Stimulated activated CD4-positive, alpha-beta T cell treated with anti-CD3 and anti-CD28 coated beads, TNF-alpha, amount 100 ng/mL, for 48 hours (primary cell): ENCODE measurements around the gene PRRT3.

ENCODE experiments used
- DNase-seq, 3 donors: peaks; one replicate each; pipeline ENCODE4 v3.0.0-alpha.2; 2020; ENCODE audit warnings: low read depth in 3 of 3

Gene PRRT3

GRCh38 chr3:9951962-9952805 is at the start of gene PRRT3:
Gene PRRT3, minus strand, starts transcription at chr3:9952408. Its CDS starts 2,293 bp downstream, at chr3:9950115.
- DNase-seq, result peak; percentile 32 to 49 (median 34)

- DNase-seq, result no peak
Measured at GRCh38 chr3:10000686-10001085, 48.5 kb upstream of the PRRT3 start.

GRCh38 chr3:9994086-9994844 is 42.1 kb upstream of the PRRT3 start:
- no peak for DNase-seq

- no peak for DNase-seq
Measured at GRCh38 chr3:9986230-9986725, 34.1 kb upstream of the PRRT3 start.

GRCh38 chr3:9980251-9980650 is 28.0 kb upstream of the PRRT3 start:
- DNase-seq, result no peak

GRCh38 chr3:9978710-9979305 is 26.6 kb upstream of the PRRT3 start:
- DNase-seq, result no peak

- peak in 1 of 3 donors; percentile 26 for DNase-seq
Measured at GRCh38 chr3:9976721-9977709, 24.8 kb upstream of the PRRT3 start.

- no peak for DNase-seq
Measured at GRCh38 chr3:9970020-9970652, 17.9 kb upstream of the PRRT3 start.

GRCh38 chr3:9969632-9970019 is 17.4 kb upstream of the PRRT3 start:
- DNase-seq, result no peak

GRCh38 chr3:9966841-9967240 is 14.6 kb upstream of the PRRT3 start:
- DNase-seq, result no peak

GRCh38 chr3:9965200-9965875 is 13.1 kb upstream of the PRRT3 start:
- DNase-seq, result no peak

- no peak for DNase-seq
Measured at GRCh38 chr3:9957214-9957613, 5.0 kb upstream of the PRRT3 start.

GRCh38 chr3:9955611-9956352 is 3.6 kb upstream of the PRRT3 start:
- no peak for DNase-seq

GRCh38 chr3:9955067-9955502 is 2.9 kb upstream of the PRRT3 start:
- DNase-seq, result no peak

GRCh38 chr3:9951598-9951961 is 628 bp downstream of the PRRT3 start:
- no peak for DNase-seq

- no peak for DNase-seq
Measured at GRCh38 chr3:9951126-9951525, 1.1 kb downstream of the PRRT3 start.

GRCh38 chr3:9949626-9950025 is 2.6 kb downstream of the PRRT3 start:
- DNase-seq, result no peak

GRCh38 chr3:9949115-9949514 is 3.1 kb downstream of the PRRT3 start:
- no peak for DNase-seq

GRCh38 chr3:9948586-9948985 is 3.6 kb downstream of the PRRT3 start:
- no peak for DNase-seq
